Thyroid gland (tissue), 4 donors: ENCODE results near the gene ELOVL7. TPM values are rescaled to one million over a fixed set of nuclear protein-coding genes. Genes with fewer than 3 reads are reported as not detected.

Experiments used
- DNase-seq, 2 donors: peaks; one replicate each; pipeline ENCODE4 v3.0.0-alpha.2; 2019
- H3K27ac ChIP-seq, 3 donors: fragments of 200-600 bp; sonication (generic); 1 replicate in 2 of 3; 2 replicates in 1 of 3; pipeline ENCODE4 v1.5.1; 2016 to 2019; ENCODE audit warnings: mild to moderate bottlenecking in 1 of 3, moderate library complexity in 1 of 3
- H3K27me3 ChIP-seq: fragments of 200-600 bp; sonication (generic); one replicate; pipeline ENCODE4 v1.5.1; 2019
- H3K36me3 ChIP-seq, 2 donors: fragments of 200-600 bp; sonication (generic); one replicate each; pipeline ENCODE4 v1.5.1; 2016 to 2019
- H3K4me1 ChIP-seq, 2 donors: fragments of 200-600 bp; sonication (generic); one replicate each; pipeline ENCODE4 v1.5.1; 2017 to 2019
- H3K4me3 ChIP-seq, 3 donors: fragments of 200-600 bp; sonication (generic); replicated peaks in 1 of 3; 1 replicate in 2 of 3; 2 replicates in 1 of 3; pipeline ENCODE4 v1.5.1; 2016; ENCODE audit warnings: mild to moderate bottlenecking in 1 of 3
- H3K9me3 ChIP-seq: fragments of 200-600 bp; sonication (generic); one replicate; pipeline ENCODE4 v1.5.1; 2017
- POLR2A ChIP-seq, 2 donors: fragments of 450-650 bp; IDR thresholded peaks; one replicate each; pipeline ENCODE4 v1.6.1; 2017; ENCODE audit warnings: antibody characterized with exemption in 2 of 2, mild to moderate bottlenecking in 2 of 2, moderate library complexity in 1 of 2
- WGBS, 2 donors: methylation state at CpG; one replicate each; pipeline ENCODE4 v1.1.5; 2017; 5-methylcytosine and 5-hydroxymethylcytosine counted together
- intact Hi-C: fragments of 100-400 bp; cut with DNase I; formaldehyde crosslinking; loops from one replicate; pipeline ENCODE4 v1.15.1; 2023
- total RNA-seq, 4 donors: library from RNA; depleted of rRNA; stranded (reverse); fragments of >200 nt; gene quantifications; one replicate each; pipeline ENCODE4 v1.2.3, GENCODE V29; 2016
- TF ChIP-seq, protein P1 (sequence below), 6 experiments: fragments of 200-600 bp in 3 of 6; fragments of 450-650 bp in 3 of 6; sonication (generic) in 3 of 6; IDR thresholded peaks; one replicate each; pipeline ENCODE4 v1.5.1; 2016 to 2019; ENCODE audit warnings: antibody characterized with exemption in 6 of 6, mild to moderate bottlenecking in 2 of 6, inconsistent platforms in 1 of 6, moderate library complexity in 1 of 6

The ELOVL7 gene
- total RNA-seq, 4 donors from 2014 or later: 15.2 to 52.2 (median 22.7) TPM

DNA sequence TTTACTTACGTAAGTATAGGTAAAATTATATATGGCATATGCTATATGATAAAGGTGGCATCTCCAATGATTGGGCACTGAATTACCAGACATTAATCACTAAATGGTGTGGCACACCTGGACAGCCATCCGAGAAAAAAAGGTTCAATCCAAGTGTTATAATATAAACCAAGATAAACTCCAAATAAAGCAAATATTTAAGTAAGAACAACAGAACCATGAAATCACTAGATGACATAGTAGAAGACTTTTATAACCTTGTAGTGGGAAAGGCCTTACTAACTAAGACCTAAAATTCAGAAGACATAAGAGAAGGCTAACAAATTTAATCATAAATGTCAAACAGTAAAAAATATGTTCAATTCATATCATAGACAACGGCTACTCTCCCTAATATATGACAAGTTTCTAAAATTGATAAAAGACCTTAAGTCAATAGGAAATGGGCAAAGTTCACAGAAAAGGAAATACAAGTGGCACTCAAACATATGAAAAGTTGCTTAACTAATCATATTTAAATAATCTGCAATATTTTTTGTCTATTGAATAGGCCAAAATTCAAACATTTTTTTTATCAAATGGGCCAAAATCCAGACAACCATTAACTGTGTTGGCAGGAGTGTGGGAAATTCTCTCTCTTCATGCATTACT, 55.1 kb downstream of the ELOVL7 start:
- Histone ChIP-seq H3K36me3 (no peaks in the 10 kb centered on the region), H3K4me1 (peaks cover 3 to 7% of the 10 kb centered on the region in 2 donors), H3K4me3 (no peak overlapping the region), H3K27ac (no peak overlapping the region), H3K27me3 (no peaks in the 10 kb centered on the region), H3K9me3 (no peaks in the 10 kb centered on the region)
- intact Hi-C loops: no loop called here
- WGBS, 2 donors: 89% methylated on average over 3 of the region's 3 CpGs
- TF ChIP-seq, protein P1, sequence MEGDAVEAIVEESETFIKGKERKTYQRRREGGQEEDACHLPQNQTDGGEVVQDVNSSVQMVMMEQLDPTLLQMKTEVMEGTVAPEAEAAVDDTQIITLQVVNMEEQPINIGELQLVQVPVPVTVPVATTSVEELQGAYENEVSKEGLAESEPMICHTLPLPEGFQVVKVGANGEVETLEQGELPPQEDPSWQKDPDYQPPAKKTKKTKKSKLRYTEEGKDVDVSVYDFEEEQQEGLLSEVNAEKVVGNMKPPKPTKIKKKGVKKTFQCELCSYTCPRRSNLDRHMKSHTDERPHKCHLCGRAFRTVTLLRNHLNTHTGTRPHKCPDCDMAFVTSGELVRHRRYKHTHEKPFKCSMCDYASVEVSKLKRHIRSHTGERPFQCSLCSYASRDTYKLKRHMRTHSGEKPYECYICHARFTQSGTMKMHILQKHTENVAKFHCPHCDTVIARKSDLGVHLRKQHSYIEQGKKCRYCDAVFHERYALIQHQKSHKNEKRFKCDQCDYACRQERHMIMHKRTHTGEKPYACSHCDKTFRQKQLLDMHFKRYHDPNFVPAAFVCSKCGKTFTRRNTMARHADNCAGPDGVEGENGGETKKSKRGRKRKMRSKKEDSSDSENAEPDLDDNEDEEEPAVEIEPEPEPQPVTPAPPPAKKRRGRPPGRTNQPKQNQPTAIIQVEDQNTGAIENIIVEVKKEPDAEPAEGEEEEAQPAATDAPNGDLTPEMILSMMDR (IDR thresholded peaks at IDR 0.05): no peak
- no peak for TF ChIP-seq POLR2A (IDR thresholded peaks at IDR 0.05)
- no peak for DNase-seq

- intact Hi-C loops: no loop called here
- no peak for DNase-seq
- TF ChIP-seq POLR2A (IDR thresholded peaks at IDR 0.05): no peak
- TF ChIP-seq, protein P1 (IDR thresholded peaks at IDR 0.05): no peak
- Histone ChIP-seq H3K4me1 (peaks cover 8 to 9% of the 10 kb centered on the region in 2 donors), H3K27me3 (no peaks in the 10 kb centered on the region), H3K4me3 (no peak overlapping the region), H3K36me3 (no peaks in the 10 kb centered on the region), H3K27ac (no peak overlapping the region), H3K9me3 (no peaks in the 10 kb centered on the region)
- 91 to 97% methylated on average over 2 of the region's 2 CpGs for WGBS, 2 donors
Measured at GRCh38 chr5:60779466-60779865, 64.6 kb downstream of the ELOVL7 start.

DNA sequence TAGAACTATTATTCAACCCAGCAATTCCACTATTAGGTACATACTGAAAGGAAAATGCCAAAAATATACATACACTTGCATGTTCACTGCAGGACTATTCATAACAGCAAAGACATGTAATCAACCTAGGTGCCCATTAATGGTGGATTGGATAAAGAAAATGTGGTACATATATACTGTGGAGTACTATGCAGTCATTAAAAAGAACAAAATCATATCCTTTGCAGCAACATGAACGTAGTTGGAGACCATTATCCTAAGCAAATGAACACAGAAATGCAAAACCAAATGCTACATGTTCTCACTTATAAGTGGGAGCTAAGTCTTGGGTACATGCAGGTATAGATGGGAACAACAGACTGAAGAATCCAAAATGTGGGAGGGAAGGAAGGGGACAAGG, 67.7 kb downstream of the ELOVL7 start:
- no peaks in the 10 kb centered on the region for H3K9me3 ChIP-seq
- WGBS, 2 donors: 93 to 96% methylated on average over 1 of the region's 1 CpG
- H3K27me3 ChIP-seq: no peaks in the 10 kb centered on the region
- no peaks in the 10 kb centered on the region for H3K36me3 ChIP-seq
- DNase-seq: no peak
- no peak for TF ChIP-seq POLR2A (IDR thresholded peaks at IDR 0.05)
- TF ChIP-seq, protein P1 (IDR thresholded peaks at IDR 0.05): no peak
- peaks cover 0 to 10% of the 10 kb centered on the region in 2 donors for H3K4me1 ChIP-seq
- H3K4me3 ChIP-seq: no peak overlapping the region
- intact Hi-C loops: no loop called here
- no peak overlapping the region for H3K27ac ChIP-seq

- H3K4me1 ChIP-seq: no peaks in the 10 kb centered on the region
- TF ChIP-seq, protein P1 (IDR thresholded peaks at IDR 0.05): no peak
- no peak for TF ChIP-seq POLR2A (IDR thresholded peaks at IDR 0.05)
- WGBS, 2 donors: 75% methylated on average over 6 of the region's 6 CpGs
Measured at GRCh38 chr5:60765019-60765709, 78.9 kb downstream of the ELOVL7 start.

DNA sequence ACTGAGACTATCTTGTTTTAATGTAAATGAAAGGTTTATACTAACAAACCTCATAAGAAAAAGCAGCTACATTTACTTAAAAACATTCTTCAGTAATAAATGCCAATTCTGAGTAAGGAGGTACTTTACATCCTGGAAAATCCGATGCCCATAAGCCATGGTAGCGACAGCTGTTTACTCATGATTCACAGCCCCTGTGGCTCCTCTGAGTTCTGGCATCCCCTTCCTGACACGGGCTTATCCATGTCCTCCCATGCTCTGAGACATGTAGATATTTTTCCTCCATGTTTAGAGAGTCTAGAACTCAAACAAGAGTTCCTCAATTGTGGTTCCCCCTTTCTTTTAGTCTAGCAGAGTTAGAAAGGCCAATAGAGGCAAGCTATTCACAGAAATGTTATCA, 81.0 kb downstream of the ELOVL7 start:
- TF ChIP-seq, protein P1 (IDR thresholded peaks at IDR 0.05): no peak
- no peak for TF ChIP-seq POLR2A (IDR thresholded peaks at IDR 0.05)
- H3K36me3 ChIP-seq: no peaks in the 10 kb centered on the region
- H3K27me3 ChIP-seq: no peaks in the 10 kb centered on the region
- H3K9me3 ChIP-seq: no peaks in the 10 kb centered on the region
- WGBS, 2 donors: 76 to 89% methylated on average over 3 of the region's 3 CpGs
- H3K4me3 ChIP-seq: no peak overlapping the region
- no peak for DNase-seq
- no peak overlapping the region for H3K27ac ChIP-seq
- no peaks in the 10 kb centered on the region for H3K4me1 ChIP-seq
- intact Hi-C loops: no loop called here

More at GRCh38 chr5:60765019-60765709, 78.9 kb downstream of the ELOVL7 start:
- no peak for DNase-seq
- Histone ChIP-seq H3K36me3 (no peaks in the 10 kb centered on the region), H3K4me3 (no peak overlapping the region), H3K27ac (no peak overlapping the region), H3K9me3 (no peaks in the 10 kb centered on the region), H3K27me3 (no peaks in the 10 kb centered on the region)
- intact Hi-C loops: no loop called here
